Esophagus muscularis mucosa (tissue), 4 donors: ENCODE data around the gene KCNA10. TPM values are rescaled to one million over a fixed set of nuclear protein-coding genes. Genes with fewer than 3 reads are reported as not detected.

Experiments used
- DNase-seq: peaks from one replicate; pipeline ENCODE4 v3.0.0-alpha.2; 2017; ENCODE audit errors: extremely low spot score
- H3K27ac ChIP-seq, 4 donors: fragments of 200-600 bp; sonication (generic); replicated peaks in 1 of 4; 1 replicate in 3 of 4; 2 replicates in 1 of 4; pipeline ENCODE4 v1.5.1; 2016 to 2019; ENCODE audit warnings: mild to moderate bottlenecking in 1 of 4
- H3K27me3 ChIP-seq, 4 donors: fragments of 200-600 bp; sonication (generic); one replicate each; pipeline versions ENCODE4 v1.5.1 to v1.6.0; 2016 to 2019
- H3K36me3 ChIP-seq, 4 donors: fragments of 200-600 bp; sonication (generic); one replicate each; pipeline ENCODE4 v1.5.1; 2016 to 2019
- H3K4me1 ChIP-seq, 4 donors: fragments of 200-600 bp; sonication (generic); one replicate each; pipeline ENCODE4 v1.5.1; 2016 to 2019
- H3K4me3 ChIP-seq, 4 donors: fragments of 200-600 bp; sonication (generic); 1 replicate in 2 of 4; 2 replicates in 2 of 4; pipeline ENCODE4 v1.5.1; 2016 to 2019; ENCODE audit warnings: mild to moderate bottlenecking in 4 of 4, moderate library complexity in 1 of 4
- H3K9me3 ChIP-seq, 4 donors: fragments of 200-600 bp; sonication (generic); 1 replicate in 3 of 4; 2 replicates in 1 of 4; pipeline ENCODE4 v1.5.1; 2016 to 2019
- EP300 ChIP-seq: sonication (generic); formaldehyde crosslinking; IDR thresholded peaks from one replicate; pipeline ENCODE4 v1.6.1; 2017; ENCODE audit warnings: antibody characterized with exemption
- POLR2A ChIP-seq: fragments of 450-650 bp; IDR thresholded peaks from one replicate; pipeline ENCODE4 v1.6.1; 2017; ENCODE audit warnings: antibody characterized with exemption, moderate library complexity, mild to moderate bottlenecking, low read depth
- POLR2AphosphoS5 ChIP-seq, 2 donors: sonication (generic); formaldehyde crosslinking; IDR thresholded peaks; one replicate each; pipeline ENCODE4 v1.6.1; 2017; ENCODE audit warnings: antibody characterized with exemption in 2 of 2
- WGBS: methylation state at CpG from one replicate; pipeline ENCODE4 v1.1.5; 2018; 5-methylcytosine and 5-hydroxymethylcytosine counted together
- intact Hi-C: fragments of 100-400 bp; cut with DNase I; formaldehyde crosslinking; loops from one replicate; pipeline ENCODE4 v1.15.1; 2023
- total RNA-seq, 4 donors: library from RNA; depleted of rRNA; stranded (reverse); fragments of >200 nt; gene quantifications; one replicate each; pipeline versions ENCODE4 v1.1.0 to v1.2.1, GENCODE V29; 2016
- TF ChIP-seq, protein P1 (sequence below), 3 experiments: fragments of 200-600 bp in 2 of 3; fragments of 450-650 bp in 1 of 3; sonication (generic) in 2 of 3; IDR thresholded peaks; one replicate each; pipeline ENCODE4 v1.5.1; 2017 to 2019; ENCODE audit warnings: antibody characterized with exemption in 3 of 3, mild to moderate bottlenecking in 2 of 3, moderate library complexity in 1 of 3

KCNA10 gene
- total RNA-seq, 4 donors from 2014 or later, result 0.23 TPM; not detected in 3

DNA sequence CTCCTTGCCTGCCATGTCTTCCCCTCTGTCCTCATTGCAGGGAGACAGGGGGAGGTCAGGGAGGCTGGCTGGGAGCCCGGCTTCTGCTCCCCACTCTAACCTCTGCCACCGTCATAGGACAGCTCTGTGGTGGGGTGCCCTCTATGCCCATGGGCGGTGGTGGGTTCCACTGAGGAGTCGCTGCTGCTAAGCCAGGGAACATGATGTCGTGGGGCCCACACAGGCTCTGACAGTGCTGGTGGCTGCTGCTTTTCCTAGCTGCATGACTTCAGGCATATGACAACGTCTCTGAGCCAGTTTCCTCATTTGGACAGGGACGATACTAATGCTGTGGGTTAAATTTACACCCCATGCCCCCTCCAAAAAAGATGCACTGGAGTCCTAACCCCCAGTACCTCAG lies 14.7 kb downstream of the KCNA10 start:
- Histone ChIP-seq H3K36me3 (no peaks in the 10 kb centered on the region), H3K27ac (no peak overlapping the region), H3K27me3 (peaks cover 0 to 11% (median 0%) of the 10 kb centered on the region in 4 donors), H3K9me3 (no peaks in the 10 kb centered on the region), H3K4me1 (peaks cover 0 to 7% (median 0%) of the 10 kb centered on the region in 4 donors), H3K4me3 (no peak overlapping the region)
- WGBS, result 76% methylated on average over 7 of the region's 7 CpGs
- no peak for TF ChIP-seq POLR2A
- no peak for TF ChIP-seq EP300
- TF ChIP-seq POLR2AphosphoS5 (IDR thresholded peaks at IDR 0.05), result no peak
- TF ChIP-seq, protein P1, sequence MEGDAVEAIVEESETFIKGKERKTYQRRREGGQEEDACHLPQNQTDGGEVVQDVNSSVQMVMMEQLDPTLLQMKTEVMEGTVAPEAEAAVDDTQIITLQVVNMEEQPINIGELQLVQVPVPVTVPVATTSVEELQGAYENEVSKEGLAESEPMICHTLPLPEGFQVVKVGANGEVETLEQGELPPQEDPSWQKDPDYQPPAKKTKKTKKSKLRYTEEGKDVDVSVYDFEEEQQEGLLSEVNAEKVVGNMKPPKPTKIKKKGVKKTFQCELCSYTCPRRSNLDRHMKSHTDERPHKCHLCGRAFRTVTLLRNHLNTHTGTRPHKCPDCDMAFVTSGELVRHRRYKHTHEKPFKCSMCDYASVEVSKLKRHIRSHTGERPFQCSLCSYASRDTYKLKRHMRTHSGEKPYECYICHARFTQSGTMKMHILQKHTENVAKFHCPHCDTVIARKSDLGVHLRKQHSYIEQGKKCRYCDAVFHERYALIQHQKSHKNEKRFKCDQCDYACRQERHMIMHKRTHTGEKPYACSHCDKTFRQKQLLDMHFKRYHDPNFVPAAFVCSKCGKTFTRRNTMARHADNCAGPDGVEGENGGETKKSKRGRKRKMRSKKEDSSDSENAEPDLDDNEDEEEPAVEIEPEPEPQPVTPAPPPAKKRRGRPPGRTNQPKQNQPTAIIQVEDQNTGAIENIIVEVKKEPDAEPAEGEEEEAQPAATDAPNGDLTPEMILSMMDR (IDR thresholded peaks at IDR 0.05), result no peak
- no peak for DNase-seq
- intact Hi-C loops, result no loop called here

DNA sequence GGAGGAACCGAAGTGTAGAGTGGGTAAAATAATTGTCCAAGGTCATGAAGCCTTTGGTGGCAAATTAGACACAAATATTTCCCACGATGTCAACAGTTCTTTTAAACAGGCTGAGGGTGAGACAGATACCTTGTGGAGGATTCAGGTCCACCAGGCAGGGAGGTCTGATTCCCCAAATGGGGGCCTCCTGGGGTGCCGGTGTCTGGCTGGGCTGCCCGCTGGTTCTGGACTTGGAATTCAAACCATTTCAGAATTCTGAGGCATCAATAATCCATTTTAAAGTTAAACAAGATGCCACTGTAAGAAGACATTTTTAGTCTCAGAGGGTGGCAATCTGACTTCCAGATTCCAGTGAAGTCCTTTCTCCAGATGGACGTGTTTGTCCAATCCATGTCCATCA lies 15.5 kb downstream of the KCNA10 start:
- Histone ChIP-seq H3K27ac (no peak overlapping the region), H3K36me3 (no peaks in the 10 kb centered on the region), H3K4me3 (no peak overlapping the region), H3K4me1 (peaks cover 0 to 7% (median 0%) of the 10 kb centered on the region in 4 donors), H3K27me3 (peaks cover 0 to 11% (median 0%) of the 10 kb centered on the region in 4 donors), H3K9me3 (no peaks in the 10 kb centered on the region)
- DNase-seq, result no peak
- intact Hi-C loops, result no loop called here
- 83% methylated on average over 5 of the region's 5 CpGs for WGBS
- TF ChIP-seq POLR2A (no peak), POLR2AphosphoS5 (IDR thresholded peaks at IDR 0.05) (no peak), EP300 (no peak)
- TF ChIP-seq, protein P1 (IDR thresholded peaks at IDR 0.05), result no peak

DNA sequence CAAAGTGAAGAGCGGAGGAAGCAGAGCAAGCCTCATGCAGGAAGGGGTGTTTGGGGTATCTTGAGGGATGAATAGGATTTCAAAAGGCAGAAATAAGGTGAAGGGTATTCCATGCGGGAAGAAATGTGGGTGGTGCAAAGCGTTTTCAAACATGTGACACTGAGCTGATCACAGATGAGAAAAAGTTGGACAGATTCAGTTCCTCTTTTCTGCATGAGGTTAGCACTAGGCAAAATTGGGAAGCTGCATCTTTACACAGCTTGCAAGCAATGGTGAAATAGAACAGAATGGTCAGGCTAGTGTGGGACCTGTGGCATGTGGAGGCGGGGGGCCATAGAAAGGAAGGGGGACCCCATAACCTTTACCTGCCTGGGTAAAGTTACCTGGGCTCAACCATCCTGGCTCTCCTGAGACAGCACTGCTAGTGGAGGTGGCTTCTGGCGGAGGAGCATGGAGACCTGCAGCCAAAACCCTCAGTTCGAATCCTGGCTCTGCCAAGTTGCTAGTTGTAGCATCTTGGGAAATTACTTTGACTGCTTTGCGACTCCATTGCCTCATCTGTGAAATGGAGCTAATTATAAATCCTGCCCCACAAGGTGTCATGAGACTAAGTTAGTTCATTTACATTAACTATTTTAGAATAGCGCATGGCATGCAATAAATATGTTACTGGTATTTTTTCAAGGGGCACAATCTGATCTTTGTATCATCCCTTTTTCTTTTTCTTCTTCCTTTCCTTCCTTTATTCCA lies 16.4 kb downstream of the KCNA10 start:
- 79% methylated on average over 8 of the region's 8 CpGs for WGBS
- Histone ChIP-seq H3K9me3 (no peaks in the 10 kb centered on the region), H3K4me3 (no peak overlapping the region), H3K4me1 (no peaks in the 10 kb centered on the region), H3K27me3 (peaks cover 0 to 12% (median 0%) of the 10 kb centered on the region in 4 donors), H3K36me3 (no peaks in the 10 kb centered on the region), H3K27ac (no peak overlapping the region)
- intact Hi-C loops, result no loop called here
- DNase-seq, result no peak
- TF ChIP-seq, protein P1 (IDR thresholded peaks at IDR 0.05), result no peak
- TF ChIP-seq POLR2A (no peak), POLR2AphosphoS5 (IDR thresholded peaks at IDR 0.05) (no peak), EP300 (no peak)

DNA sequence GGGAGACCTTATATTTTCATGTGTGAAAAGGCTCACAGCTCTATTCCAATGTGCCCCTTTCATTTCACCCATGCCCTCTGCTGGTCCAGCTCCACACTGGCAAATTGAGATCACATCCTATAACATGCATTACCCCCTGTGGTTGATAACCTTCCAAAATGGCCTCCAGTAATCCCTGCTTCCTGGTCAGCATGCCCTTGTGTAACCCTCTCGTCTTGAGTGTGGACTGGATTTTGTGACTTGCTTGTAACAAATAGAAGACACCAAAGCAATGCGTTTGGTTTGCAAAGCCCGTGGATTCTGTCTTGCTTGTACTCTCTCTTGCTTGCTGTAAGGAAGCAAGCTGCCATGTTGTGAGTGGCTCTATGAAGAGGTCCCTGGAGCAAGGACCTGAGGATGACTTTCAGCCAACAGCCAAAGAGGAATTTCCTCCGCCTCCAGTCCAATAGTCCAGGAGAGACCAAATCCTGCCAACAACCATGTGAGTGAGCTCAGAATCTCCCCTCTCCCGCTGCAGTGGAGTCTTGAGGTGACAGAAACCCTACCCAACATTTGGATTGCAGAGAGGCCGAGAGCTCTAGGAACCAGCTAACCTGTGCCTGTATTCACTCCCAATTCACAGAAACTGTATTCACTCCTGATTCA lies 17.4 kb downstream of the KCNA10 start:
- Histone ChIP-seq H3K27ac (no peak overlapping the region), H3K4me1 (no peaks in the 10 kb centered on the region), H3K9me3 (no peaks in the 10 kb centered on the region), H3K36me3 (no peaks in the 10 kb centered on the region), H3K27me3 (peaks cover 0 to 15% (median 0%) of the 10 kb centered on the region in 4 donors), H3K4me3 (no peak overlapping the region)
- WGBS, result 85% methylated on average over 5 of the region's 6 CpGs
- TF ChIP-seq POLR2A (no peak), POLR2AphosphoS5 (IDR thresholded peaks at IDR 0.05) (no peak), EP300 (no peak)
- TF ChIP-seq, protein P1 (IDR thresholded peaks at IDR 0.05), result no peak
- intact Hi-C loops, result no loop called here
- no peak for DNase-seq
